ENCODE measurements around the gene HTR1E. TPM values are rescaled to one million over a fixed set of nuclear protein-coding genes. Genes with fewer than 3 reads are reported as not detected.
A peak's percentile ranks its signal among the peaks of the same experiment; 100 is the strongest.
"Not testable (repeated sequence)": the region's sequence is repeated elsewhere in the genome, so short reads cannot be mapped to it uniquely, and the experiment has no call there.

Gene HTR1E
- total RNA-seq = not detected

GRCh38 chr6:86937219-86938079, at the start of gene HTR1E:
Gene HTR1E (plus strand): TSS chr6:86937528. CDS start chr6:87015335, 77,807 bp downstream.
- Mint-ChIP-seq H3K27ac (no peak within 1 kb of the TSS), H3K4me1 (ENCODE audit: low read depth) (peaks cover 5% of the 10 kb centered on the region), H3K9me3 (no peaks in the 10 kb centered on the region), H3K36me3 (ENCODE audit: insufficient read depth in 2 of 2) (no peaks in the 10 kb centered on the region), H3K27me3 (ENCODE audit: low read depth) (peaks cover 40% of the 10 kb centered on the region), H3K4me3 (no peak within 1 kb of the TSS)
- DNase-seq (peak; percentile 15 to 18), ATAC-seq (replicated peaks in 1 of 2) (peak; percentile 60 to 66)

GRCh38 chr6:86888301-86888700, 49.0 kb upstream of the HTR1E start:
- Mint-ChIP-seq H3K36me3 (ENCODE audit: insufficient read depth in 2 of 2) (no peaks in the 10 kb centered on the region), H3K9me3 (peaks cover 2 to 10% of the 10 kb centered on the region in 2 donors), H3K27ac (no peak overlapping the region), H3K27me3 (ENCODE audit: low read depth) (no peaks in the 10 kb centered on the region), H3K4me3 (no peak overlapping the region), H3K4me1 (ENCODE audit: low read depth) (no peaks in the 10 kb centered on the region)
- no peak for ATAC-seq (replicated peaks in 1 of 2)
- DNase-seq = no peak

GRCh38 chr6:86897265-86897664, 40.1 kb upstream of the HTR1E start:
- not testable (repeated sequence) for H3K36me3 Mint-ChIP-seq (ENCODE audit: insufficient read depth in 2 of 2); H3K27ac Mint-ChIP-seq; H3K4me3 Mint-ChIP-seq; H3K27me3 Mint-ChIP-seq (ENCODE audit: low read depth); DNase-seq; ATAC-seq (replicated peaks in 1 of 2); H3K4me1 Mint-ChIP-seq (ENCODE audit: low read depth)
- peaks cover 9 to 11% of the 10 kb centered on the region in 2 donors for H3K9me3 Mint-ChIP-seq

- H3K4me1 Mint-ChIP-seq (ENCODE audit: low read depth) = no peaks in the 10 kb centered on the region
- ATAC-seq (replicated peaks in 1 of 2) = no peak
- H3K27me3 Mint-ChIP-seq (ENCODE audit: low read depth) = no peaks in the 10 kb centered on the region
- H3K4me3 Mint-ChIP-seq = no peak overlapping the region
- peaks cover 0 to 2% of the 10 kb centered on the region in 2 donors for H3K9me3 Mint-ChIP-seq
- no peak overlapping the region for H3K27ac Mint-ChIP-seq
- DNase-seq = no peak
- no peaks in the 10 kb centered on the region for H3K36me3 Mint-ChIP-seq (ENCODE audit: insufficient read depth in 2 of 2)
Measured at GRCh38 chr6:86913795-86914194, 23.5 kb upstream of the HTR1E start.

- H3K9me3 Mint-ChIP-seq = no peaks in the 10 kb centered on the region
- ATAC-seq (replicated peaks in 1 of 2) (no peak), DNase-seq (no peak)
- no peaks in the 10 kb centered on the region for H3K36me3 Mint-ChIP-seq (ENCODE audit: insufficient read depth in 2 of 2)
- no peak overlapping the region for H3K27ac Mint-ChIP-seq
- H3K4me3 Mint-ChIP-seq = no peak overlapping the region
- H3K27me3 Mint-ChIP-seq (ENCODE audit: low read depth) = no peaks in the 10 kb centered on the region
- no peaks in the 10 kb centered on the region for H3K4me1 Mint-ChIP-seq (ENCODE audit: low read depth)
Measured at GRCh38 chr6:86916393-86916792, 20.9 kb upstream of the HTR1E start.

- not testable (repeated sequence) for ATAC-seq (replicated peaks in 1 of 2); H3K9me3 Mint-ChIP-seq
Measured at GRCh38 chr6:86927138-86927537, 10.2 kb upstream of the HTR1E start.

GRCh38 chr6:86927859-86928258, 9.5 kb upstream of the HTR1E start:
- not testable (repeated sequence) for H3K4me1 Mint-ChIP-seq (ENCODE audit: low read depth); DNase-seq; ATAC-seq (replicated peaks in 1 of 2); H3K27me3 Mint-ChIP-seq (ENCODE audit: low read depth); H3K9me3 Mint-ChIP-seq; H3K27ac Mint-ChIP-seq; H3K4me3 Mint-ChIP-seq; H3K36me3 Mint-ChIP-seq (ENCODE audit: insufficient read depth in 2 of 2)

More at GRCh38 chr6:86927138-86927537, 10.2 kb upstream of the HTR1E start:
- H3K4me1 Mint-ChIP-seq (ENCODE audit: low read depth); H3K36me3 Mint-ChIP-seq (ENCODE audit: insufficient read depth in 2 of 2); H3K27me3 Mint-ChIP-seq (ENCODE audit: low read depth); H3K4me3 Mint-ChIP-seq; H3K27ac Mint-ChIP-seq; DNase-seq: not testable (repeated sequence)

- ATAC-seq (replicated peaks in 1 of 2) (no peak), DNase-seq (no peak)
- no peak overlapping the region for H3K27ac Mint-ChIP-seq
- peaks cover 5% of the 10 kb centered on the region for H3K4me1 Mint-ChIP-seq (ENCODE audit: low read depth)
- H3K4me3 Mint-ChIP-seq = no peak overlapping the region
- H3K36me3 Mint-ChIP-seq (ENCODE audit: insufficient read depth in 2 of 2) = no peaks in the 10 kb centered on the region
- peaks cover 34% of the 10 kb centered on the region for H3K27me3 Mint-ChIP-seq (ENCODE audit: low read depth)
- no peaks in the 10 kb centered on the region for H3K9me3 Mint-ChIP-seq
Measured at GRCh38 chr6:86934365-86934764, 3.0 kb upstream of the HTR1E start.

- Mint-ChIP-seq H3K9me3 (no peaks in the 10 kb centered on the region), H3K4me3 (no peak overlapping the region), H3K27me3 (ENCODE audit: low read depth) (peaks cover 40% of the 10 kb centered on the region), H3K27ac (no peak overlapping the region), H3K4me1 (ENCODE audit: low read depth) (peaks cover 5% of the 10 kb centered on the region), H3K36me3 (ENCODE audit: insufficient read depth in 2 of 2) (no peaks in the 10 kb centered on the region)
- ATAC-seq (replicated peaks in 1 of 2) = no peak
- DNase-seq = no peak
Measured at GRCh38 chr6:86936834-86937218, 502 bp upstream of the HTR1E start.

GRCh38 chr6:86938814-86939213, 1.5 kb downstream of the HTR1E start:
- no peaks in the 10 kb centered on the region for H3K9me3 Mint-ChIP-seq
- peaks cover 40% of the 10 kb centered on the region for H3K27me3 Mint-ChIP-seq (ENCODE audit: low read depth)
- no peak overlapping the region for H3K4me3 Mint-ChIP-seq
- H3K4me1 Mint-ChIP-seq (ENCODE audit: low read depth) = peaks cover 5% of the 10 kb centered on the region
- no peaks in the 10 kb centered on the region for H3K36me3 Mint-ChIP-seq (ENCODE audit: insufficient read depth in 2 of 2)
- H3K27ac Mint-ChIP-seq = no peak overlapping the region
- ATAC-seq (replicated peaks in 1 of 2) (no peak), DNase-seq (no peak)

- Mint-ChIP-seq H3K27me3 (ENCODE audit: low read depth) (peaks cover 23% of the 10 kb centered on the region), H3K27ac (no peak overlapping the region), H3K4me1 (ENCODE audit: low read depth) (peaks cover 5% of the 10 kb centered on the region), H3K9me3 (no peaks in the 10 kb centered on the region), H3K36me3 (ENCODE audit: insufficient read depth in 2 of 2) (no peaks in the 10 kb centered on the region), H3K4me3 (no peak overlapping the region)
- DNase-seq (no peak), ATAC-seq (replicated peaks in 1 of 2) (no peak)
Measured at GRCh38 chr6:86941461-86941860, 4.1 kb downstream of the HTR1E start.

- Mint-ChIP-seq H3K27ac (no peak overlapping the region), H3K4me3 (no peak overlapping the region), H3K4me1 (ENCODE audit: low read depth) (no peaks in the 10 kb centered on the region)
Measured at GRCh38 chr6:86942769-86943516, 5.6 kb downstream of the HTR1E start.

GRCh38 chr6:86943819-86944407, 6.6 kb downstream of the HTR1E start:
- ATAC-seq (replicated peaks in 1 of 2) = no peak
- no peak for DNase-seq
- Mint-ChIP-seq H3K4me3 (no peak overlapping the region), H3K4me1 (ENCODE audit: low read depth) (no peaks in the 10 kb centered on the region), H3K27ac (no peak overlapping the region), H3K36me3 (ENCODE audit: insufficient read depth in 2 of 2) (no peaks in the 10 kb centered on the region), H3K27me3 (ENCODE audit: low read depth) (peaks cover 6% of the 10 kb centered on the region), H3K9me3 (no peaks in the 10 kb centered on the region)

More at GRCh38 chr6:86942769-86943516, 5.6 kb downstream of the HTR1E start:
- no peak for DNase-seq
- no peaks in the 10 kb centered on the region for H3K9me3 Mint-ChIP-seq
- no peak for ATAC-seq (replicated peaks in 1 of 2)
- no peaks in the 10 kb centered on the region for H3K36me3 Mint-ChIP-seq (ENCODE audit: insufficient read depth in 2 of 2)
- peaks cover 11% of the 10 kb centered on the region for H3K27me3 Mint-ChIP-seq (ENCODE audit: low read depth)

Data from activated T-cell treated with anti-CD3 and anti-CD28 coated beads, Interleukin-2, amount 50 U/mL, for 72 hours (primary cell).